Esophagus squamous epithelium (tissue), 4 donors: ENCODE results near the gene RANBP3.

Experiments used
- CTCF ChIP-seq, 6 experiments: fragments of 450-650 bp in 4 of 6; fragments of 200-600 bp in 2 of 6; sonication (generic) in 2 of 6; IDR thresholded peaks; one replicate each; pipeline ENCODE4 v1.5.1; 2016 to 2019; ENCODE audit warnings: antibody characterized with exemption in 6 of 6, mild to moderate bottlenecking in 4 of 6, moderate library complexity in 4 of 6
- POLR2A ChIP-seq, 4 donors: fragments of 450-650 bp; IDR thresholded peaks; one replicate each; pipeline ENCODE4 v1.6.1; 2017; ENCODE audit warnings: antibody characterized with exemption in 4 of 4, mild to moderate bottlenecking in 4 of 4, moderate library complexity in 3 of 4

- TF ChIP-seq CTCF (IDR thresholded peaks at IDR 0.05): peak in 3 of 6 experiments; percentile 5 to 10 (median 9)
- peak in 2 of 4 donors; percentile 56 to 67 for TF ChIP-seq POLR2A (IDR thresholded peaks at IDR 0.05)
Observed at GRCh38 chr19:5904352-5905113, 73.4 kb downstream of the RANBP3 start, which contains the start of gene VMAC.
